OCI-LY3 (cell line): ENCODE measurements around the gene KCNIP4.

Experiments used
- H2AFZ ChIP-seq: fragments of 200-600, 300-600 bp; shearing (Covaris generic); 2 replicates; pipeline ENCODE4 v1.6.0; 2014; ENCODE audit warnings: antibody characterized with exemption, low read depth, low read length
- H3K27ac ChIP-seq: fragments of 200-600, 300-600 bp; sonication (generic); 2 replicates; pipeline ENCODE4 v1.5.1; 2014; ENCODE audit warnings: mild to moderate bottlenecking, low read length, moderate library complexity, mixed read lengths
- H3K27me3 ChIP-seq: fragments of 200-600, 300-600 bp; sonication (generic); 2 replicates; pipeline ENCODE4 v1.6.1; 2014; ENCODE audit warnings: low read depth, low read length, mixed read lengths
- H3K36me3 ChIP-seq: fragments of 200-600, 300-600 bp; sonication (generic); replicated peaks from 2 replicates; pipeline ENCODE3; 2014; ENCODE audit warnings: low read depth, low read length, mixed read lengths
- H3K4me1 ChIP-seq: fragments of 300-600, 200-600 bp; sonication (generic); 2 replicates; pipeline ENCODE4 v1.6.1; 2014; ENCODE audit warnings: low read length, mixed read lengths
- H3K4me2 ChIP-seq: fragments of 200-600, 300-600 bp; sonication (generic); 2 replicates; pipeline ENCODE4 v1.6.1; 2014; ENCODE audit warnings: low read length, mixed read lengths
- H3K4me3 ChIP-seq: fragments of 300-600, 200-600 bp; sonication (generic); 2 replicates; pipeline ENCODE4 v1.5.1; 2014; ENCODE audit warnings: antibody characterized with exemption, mild to moderate bottlenecking, low read length, moderate library complexity
- H3K79me2 ChIP-seq: fragments of 300-600, 200-600 bp; shearing (Covaris generic); 2 replicates; pipeline ENCODE4 v1.6.1; 2014; ENCODE audit warnings: mild to moderate bottlenecking, low read length, mixed read lengths
- H3K9ac ChIP-seq: fragments of 300-600, 200-600 bp; shearing (Covaris generic); 2 replicates; pipeline ENCODE4 v1.6.0; 2014; ENCODE audit warnings: mild to moderate bottlenecking, low read length, moderate library complexity
- H3K9me3 ChIP-seq: fragments of 200-600, 300-600 bp; shearing (Covaris generic); 2 replicates; pipeline ENCODE4 v1.6.1; 2014; ENCODE audit warnings: low read length, mixed read lengths; ENCODE audit not compliant: insufficient read depth
- H4K20me1 ChIP-seq: fragments of 200-600, 300-600 bp; sonication (generic); 2 replicates; pipeline ENCODE4 v1.6.1; 2016; ENCODE audit warnings: low read length, mixed read lengths; ENCODE audit not compliant: insufficient read depth
- CTCF ChIP-seq: fragments of 200-600, 300-600 bp; sonication (generic); IDR thresholded peaks from 2 replicates; pipeline ENCODE4 v1.5.1; 2014; ENCODE audit warnings: antibody characterized with exemption, low read length, low read depth
- EZH2phosphoT487 ChIP-seq: fragments of 200-600 bp; shearing (Covaris generic); IDR thresholded peaks from 2 replicates; pipeline ENCODE4 v1.6.1; 2018; ENCODE audit warnings: antibody characterized with exemption, mixed run types, low read depth

Gene KCNIP4

GRCh38 chr4:21991050-21991449, 42.5 kb upstream of the KCNIP4 start:
- Histone ChIP-seq H3K36me3 (no peaks in the 10 kb centered on the region), H4K20me1 (no peaks in the 10 kb centered on the region), H3K27me3 (no peaks in the 10 kb centered on the region), H3K4me2 (no peak overlapping the region), H3K9ac (no peak overlapping the region), H3K4me1 (no peaks in the 10 kb centered on the region), H3K27ac (no peak overlapping the region), H3K79me2 (no peaks in the 10 kb centered on the region), H3K9me3 (no peaks in the 10 kb centered on the region), H2AFZ (no peak overlapping the region), H3K4me3 (no peak overlapping the region)
- TF ChIP-seq EZH2phosphoT487 (no peak), CTCF (no peak)

GRCh38 chr4:21989351-21989750, 40.8 kb upstream of the KCNIP4 start:
- H4K20me1 ChIP-seq = no peaks in the 10 kb centered on the region
- H3K9ac ChIP-seq = no peak overlapping the region
- TF ChIP-seq CTCF (no peak), EZH2phosphoT487 (no peak)
- H3K79me2 ChIP-seq = no peaks in the 10 kb centered on the region
- H3K4me3 ChIP-seq = no peak overlapping the region
- H3K4me1 ChIP-seq = no peaks in the 10 kb centered on the region
- no peaks in the 10 kb centered on the region for H3K36me3 ChIP-seq
- no peak overlapping the region for H3K4me2 ChIP-seq
- H2AFZ ChIP-seq = no peak overlapping the region
- H3K9me3 ChIP-seq = no peaks in the 10 kb centered on the region
- no peak overlapping the region for H3K27ac ChIP-seq
- H3K27me3 ChIP-seq = no peaks in the 10 kb centered on the region

DNA sequence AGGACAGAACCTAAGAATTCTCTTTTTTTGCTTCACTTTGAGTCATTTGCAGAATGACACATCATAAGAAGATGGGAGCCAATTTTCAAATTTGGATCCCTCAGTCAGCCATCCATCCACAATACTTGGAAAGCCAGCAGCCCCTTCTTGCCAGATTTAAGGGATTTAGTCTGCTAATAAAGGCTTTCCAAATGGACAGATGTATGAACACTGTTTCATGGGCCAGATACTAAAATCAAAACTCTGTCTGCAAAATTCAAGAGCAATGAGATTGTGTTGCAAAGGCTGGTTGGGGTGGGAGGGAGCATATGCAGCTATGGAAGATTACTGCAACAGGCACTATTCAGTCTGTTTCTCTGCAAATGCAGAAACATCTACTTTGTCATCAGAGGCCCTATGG, 37.7 kb upstream of the KCNIP4 start:
- Histone ChIP-seq H3K4me1 (no peaks in the 10 kb centered on the region), H3K9me3 (no peaks in the 10 kb centered on the region), H3K36me3 (no peaks in the 10 kb centered on the region), H3K27ac (no peak overlapping the region), H3K4me2 (no peak overlapping the region), H2AFZ (no peak overlapping the region), H4K20me1 (no peaks in the 10 kb centered on the region), H3K9ac (no peak overlapping the region), H3K27me3 (no peaks in the 10 kb centered on the region), H3K79me2 (no peaks in the 10 kb centered on the region), H3K4me3 (no peak overlapping the region)
- TF ChIP-seq CTCF (no peak), EZH2phosphoT487 (no peak)

DNA sequence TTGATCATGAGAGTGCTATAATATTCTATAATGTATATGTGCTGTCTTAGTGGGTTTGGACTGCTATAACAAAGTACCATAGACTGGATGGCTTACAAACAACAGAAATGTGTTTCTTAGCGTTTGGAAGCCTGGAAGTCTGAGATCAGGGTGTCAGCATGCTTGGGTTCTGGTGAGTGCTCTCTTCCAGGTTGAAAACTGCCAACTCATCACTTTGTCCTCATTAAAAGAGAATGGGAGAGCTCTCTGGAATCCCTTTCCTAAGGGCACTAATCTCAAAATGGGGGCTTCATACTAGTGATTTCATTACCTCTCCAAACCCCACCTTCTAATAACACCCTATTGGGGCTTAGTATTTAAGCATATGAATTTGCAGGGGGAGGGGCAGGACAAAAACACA, 33.5 kb upstream of the KCNIP4 start:
- H3K27me3 ChIP-seq = no peaks in the 10 kb centered on the region
- no peak overlapping the region for H3K4me3 ChIP-seq
- no peaks in the 10 kb centered on the region for H3K9me3 ChIP-seq
- no peaks in the 10 kb centered on the region for H3K79me2 ChIP-seq
- H3K27ac ChIP-seq = no peak overlapping the region
- no peak overlapping the region for H3K9ac ChIP-seq
- no peaks in the 10 kb centered on the region for H3K4me1 ChIP-seq
- no peak for TF ChIP-seq EZH2phosphoT487
- no peak for TF ChIP-seq CTCF
- H4K20me1 ChIP-seq = no peaks in the 10 kb centered on the region
- H3K4me2 ChIP-seq = no peak overlapping the region
- no peaks in the 10 kb centered on the region for H3K36me3 ChIP-seq
- H2AFZ ChIP-seq = no peak overlapping the region
